ENCODE measurements around the gene EXOC4. TPM values are rescaled to one million over a fixed set of nuclear protein-coding genes. Genes with fewer than 3 reads are reported as not detected.

The EXOC4 gene
- total RNA-seq, 1 experiment from 2014 or later: 71.0 TPM

DNA sequence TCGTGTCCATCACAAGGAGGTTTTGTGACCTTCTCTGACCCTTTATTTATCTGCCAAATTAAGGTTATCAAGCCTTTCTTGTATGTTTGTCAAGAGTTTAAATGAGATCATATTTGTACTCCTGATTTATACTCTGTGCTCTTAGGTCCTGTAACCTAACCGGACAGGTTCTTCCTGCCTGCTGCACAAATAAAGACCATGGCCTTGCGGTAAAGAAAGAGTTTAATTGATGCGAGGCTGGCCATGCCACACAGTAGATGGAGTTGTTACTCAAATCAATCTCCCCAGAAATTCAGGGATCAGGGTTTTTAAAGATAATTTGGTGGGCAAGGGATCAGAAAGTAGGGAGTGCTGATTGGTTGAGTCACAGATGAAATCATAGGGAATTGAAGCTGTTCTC is 794.8 kb downstream of the EXOC4 start:
- in situ Hi-C loops (cut with HindIII; ENCODE audit: low pct_unique_long_range_greater_than_20kb, low sequenced_read_pairs): no loop called here
- no peak overlapping the region for H3K27ac ChIP-seq (ENCODE audit: low read length)
- DNase-seq (ENCODE audit: low read depth, low spot score) (no peak), ATAC-seq (no peak)
- no peaks in the 10 kb centered on the region for H3K36me3 ChIP-seq (ENCODE audit: control insufficient read depth, insufficient read depth, low read length)
- no TSS peak for BruUV-seq (replicated peaks)
- no peaks in the 10 kb centered on the region for H3K9me3 ChIP-seq (ENCODE audit: control insufficient read depth, insufficient read depth, low read depth, low read length)
- TF ChIP-seq SIN3A (IDR thresholded peaks at IDR 0.05; ENCODE audit: borderline replicate concordance, insufficient read depth, low read depth, low read length) (no peak), TCF7L2 (IDR thresholded peaks at IDR 0.05; ENCODE audit: low read depth, low read length) (no peak), POLR2AphosphoS5 (IDR thresholded peaks at IDR 0.05; ENCODE audit: low read depth, low read length) (no peak)
- TF ChIP-seq, protein P1, sequence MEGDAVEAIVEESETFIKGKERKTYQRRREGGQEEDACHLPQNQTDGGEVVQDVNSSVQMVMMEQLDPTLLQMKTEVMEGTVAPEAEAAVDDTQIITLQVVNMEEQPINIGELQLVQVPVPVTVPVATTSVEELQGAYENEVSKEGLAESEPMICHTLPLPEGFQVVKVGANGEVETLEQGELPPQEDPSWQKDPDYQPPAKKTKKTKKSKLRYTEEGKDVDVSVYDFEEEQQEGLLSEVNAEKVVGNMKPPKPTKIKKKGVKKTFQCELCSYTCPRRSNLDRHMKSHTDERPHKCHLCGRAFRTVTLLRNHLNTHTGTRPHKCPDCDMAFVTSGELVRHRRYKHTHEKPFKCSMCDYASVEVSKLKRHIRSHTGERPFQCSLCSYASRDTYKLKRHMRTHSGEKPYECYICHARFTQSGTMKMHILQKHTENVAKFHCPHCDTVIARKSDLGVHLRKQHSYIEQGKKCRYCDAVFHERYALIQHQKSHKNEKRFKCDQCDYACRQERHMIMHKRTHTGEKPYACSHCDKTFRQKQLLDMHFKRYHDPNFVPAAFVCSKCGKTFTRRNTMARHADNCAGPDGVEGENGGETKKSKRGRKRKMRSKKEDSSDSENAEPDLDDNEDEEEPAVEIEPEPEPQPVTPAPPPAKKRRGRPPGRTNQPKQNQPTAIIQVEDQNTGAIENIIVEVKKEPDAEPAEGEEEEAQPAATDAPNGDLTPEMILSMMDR (IDR thresholded peaks at IDR 0.05): no peak
- TF ChIP-seq, protein P2, sequence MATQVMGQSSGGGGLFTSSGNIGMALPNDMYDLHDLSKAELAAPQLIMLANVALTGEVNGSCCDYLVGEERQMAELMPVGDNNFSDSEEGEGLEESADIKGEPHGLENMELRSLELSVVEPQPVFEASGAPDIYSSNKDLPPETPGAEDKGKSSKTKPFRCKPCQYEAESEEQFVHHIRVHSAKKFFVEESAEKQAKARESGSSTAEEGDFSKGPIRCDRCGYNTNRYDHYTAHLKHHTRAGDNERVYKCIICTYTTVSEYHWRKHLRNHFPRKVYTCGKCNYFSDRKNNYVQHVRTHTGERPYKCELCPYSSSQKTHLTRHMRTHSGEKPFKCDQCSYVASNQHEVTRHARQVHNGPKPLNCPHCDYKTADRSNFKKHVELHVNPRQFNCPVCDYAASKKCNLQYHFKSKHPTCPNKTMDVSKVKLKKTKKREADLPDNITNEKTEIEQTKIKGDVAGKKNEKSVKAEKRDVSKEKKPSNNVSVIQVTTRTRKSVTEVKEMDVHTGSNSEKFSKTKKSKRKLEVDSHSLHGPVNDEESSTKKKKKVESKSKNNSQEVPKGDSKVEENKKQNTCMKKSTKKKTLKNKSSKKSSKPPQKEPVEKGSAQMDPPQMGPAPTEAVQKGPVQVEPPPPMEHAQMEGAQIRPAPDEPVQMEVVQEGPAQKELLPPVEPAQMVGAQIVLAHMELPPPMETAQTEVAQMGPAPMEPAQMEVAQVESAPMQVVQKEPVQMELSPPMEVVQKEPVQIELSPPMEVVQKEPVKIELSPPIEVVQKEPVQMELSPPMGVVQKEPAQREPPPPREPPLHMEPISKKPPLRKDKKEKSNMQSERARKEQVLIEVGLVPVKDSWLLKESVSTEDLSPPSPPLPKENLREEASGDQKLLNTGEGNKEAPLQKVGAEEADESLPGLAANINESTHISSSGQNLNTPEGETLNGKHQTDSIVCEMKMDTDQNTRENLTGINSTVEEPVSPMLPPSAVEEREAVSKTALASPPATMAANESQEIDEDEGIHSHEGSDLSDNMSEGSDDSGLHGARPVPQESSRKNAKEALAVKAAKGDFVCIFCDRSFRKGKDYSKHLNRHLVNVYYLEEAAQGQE (IDR thresholded peaks at IDR 0.05; ENCODE audit: insufficient read depth in 1 of 2, low read depth in 2 of 2, low read length in 1 of 2): no peak
- H3K4me3 ChIP-seq (ENCODE audit: low read depth in 2 of 2, low read length in 2 of 2): no peak overlapping the region
- intact Hi-C loops (cut with micrococcal nuclease; ENCODE audit: unreplicated experiment): no loop called here
- CTCF ChIA-PET: no interaction called here
- no peaks in the 10 kb centered on the region for H3K4me1 ChIP-seq (ENCODE audit: control insufficient read depth, insufficient read depth, low read length)
- no peaks in the 10 kb centered on the region for H3K27me3 ChIP-seq (ENCODE audit: control insufficient read depth, insufficient read depth, low read length)
- POLR2A ChIA-PET: no interaction called here

DNA sequence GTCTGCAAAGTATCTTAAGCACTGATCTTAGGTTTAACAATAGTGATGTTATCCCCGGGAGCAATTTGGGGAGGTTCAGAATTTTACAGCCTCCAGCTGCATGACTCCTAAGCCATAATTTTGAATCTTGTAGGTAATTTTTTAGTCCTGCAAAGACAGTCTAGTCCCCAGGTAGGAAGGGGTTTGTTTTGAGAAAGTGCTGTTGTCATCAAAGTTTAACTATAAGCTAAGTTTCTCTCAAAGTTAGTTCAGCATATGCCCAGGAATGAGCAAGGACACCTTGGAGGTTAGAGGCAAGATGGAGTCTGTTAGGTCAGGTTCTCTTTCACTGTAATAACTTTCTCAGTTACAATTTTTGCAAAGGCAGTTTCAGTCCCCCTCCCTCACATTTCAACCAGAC is 795.3 kb downstream of the EXOC4 start:
- ChIA-PET POLR2A (no interaction called here), CTCF (no interaction called here)
- Histone ChIP-seq H3K27ac (ENCODE audit: low read length) (no peak overlapping the region), H3K9me3 (ENCODE audit: control insufficient read depth, insufficient read depth, low read depth, low read length) (no peaks in the 10 kb centered on the region), H3K27me3 (ENCODE audit: control insufficient read depth, insufficient read depth, low read length) (no peaks in the 10 kb centered on the region), H3K4me1 (ENCODE audit: control insufficient read depth, insufficient read depth, low read length) (no peaks in the 10 kb centered on the region), H3K36me3 (ENCODE audit: control insufficient read depth, insufficient read depth, low read length) (no peaks in the 10 kb centered on the region), H3K4me3 (ENCODE audit: low read depth in 2 of 2, low read length in 2 of 2) (no peak overlapping the region)
- in situ Hi-C loops (cut with HindIII; ENCODE audit: low pct_unique_long_range_greater_than_20kb, low sequenced_read_pairs): no loop called here
- intact Hi-C loops (cut with micrococcal nuclease; ENCODE audit: unreplicated experiment): no loop called here
- no peak for ATAC-seq
- TF ChIP-seq, protein P1 (IDR thresholded peaks at IDR 0.05): no peak
- TF ChIP-seq POLR2AphosphoS5 (IDR thresholded peaks at IDR 0.05; ENCODE audit: low read depth, low read length) (no peak), TCF7L2 (IDR thresholded peaks at IDR 0.05; ENCODE audit: low read depth, low read length) (no peak), SIN3A (IDR thresholded peaks at IDR 0.05; ENCODE audit: borderline replicate concordance, insufficient read depth, low read depth, low read length) (no peak)
- TF ChIP-seq, protein P2 (IDR thresholded peaks at IDR 0.05; ENCODE audit: insufficient read depth in 1 of 2, low read depth in 2 of 2, low read length in 1 of 2): no peak
- no peak for DNase-seq (ENCODE audit: low read depth, low spot score)
- BruUV-seq (replicated peaks): no TSS peak

Data from Panc1 (cell line).